DMS79 (cell line): Measurements from ENCODE around the gene RAG2.

Experiments
- DNase-seq: peaks from one replicate; lab custom pipeline; 2025; lab: John Stamatoyannopoulos, UW

Gene RAG2

DNA sequence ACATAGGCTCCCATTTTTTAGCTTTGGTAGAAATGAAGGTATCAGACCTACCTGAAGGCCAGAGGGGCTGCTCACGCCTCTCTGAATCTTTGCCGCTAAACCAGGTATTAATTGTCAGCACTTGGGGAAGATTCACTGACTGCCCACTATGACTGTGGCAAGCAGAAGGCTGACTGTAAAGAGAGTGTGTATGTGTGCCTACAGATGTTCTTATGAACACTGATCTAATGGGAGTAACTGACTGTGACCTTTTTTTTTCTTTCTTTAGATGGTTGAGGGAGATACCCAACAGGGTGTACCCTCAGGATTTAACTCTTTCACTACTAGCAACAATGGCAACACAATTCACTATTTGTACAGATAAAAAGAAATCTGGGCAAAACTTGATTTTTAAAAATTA lies at the start of gene RAG2:
Gene RAG2, minus strand, starts transcription at position 186 of the 400 bp plus-strand sequence. CDS start 4,068 bp downstream, outside the sequence.
- DNase-seq: no peak

DNA sequence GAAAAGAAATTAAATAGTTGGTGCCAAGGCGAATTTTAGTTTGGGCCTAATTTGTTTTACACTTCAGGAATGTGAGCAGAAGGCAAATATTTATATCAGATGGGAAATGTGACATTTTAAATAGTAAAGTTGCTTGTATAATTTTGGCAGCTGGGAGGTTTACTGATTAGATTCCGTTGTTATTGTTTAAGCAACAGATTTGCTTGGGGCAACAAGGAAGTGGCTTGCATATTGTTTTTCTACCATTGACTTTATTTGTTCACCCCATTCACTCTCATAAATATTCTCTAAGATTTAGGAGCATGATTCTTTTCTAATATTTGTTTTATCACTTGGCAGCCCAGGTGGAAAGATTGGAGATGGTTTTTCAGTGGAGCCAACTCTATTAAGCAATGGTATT lies 40.5 kb upstream of the RAG2 start:
- DNase-seq: no peak

DNA sequence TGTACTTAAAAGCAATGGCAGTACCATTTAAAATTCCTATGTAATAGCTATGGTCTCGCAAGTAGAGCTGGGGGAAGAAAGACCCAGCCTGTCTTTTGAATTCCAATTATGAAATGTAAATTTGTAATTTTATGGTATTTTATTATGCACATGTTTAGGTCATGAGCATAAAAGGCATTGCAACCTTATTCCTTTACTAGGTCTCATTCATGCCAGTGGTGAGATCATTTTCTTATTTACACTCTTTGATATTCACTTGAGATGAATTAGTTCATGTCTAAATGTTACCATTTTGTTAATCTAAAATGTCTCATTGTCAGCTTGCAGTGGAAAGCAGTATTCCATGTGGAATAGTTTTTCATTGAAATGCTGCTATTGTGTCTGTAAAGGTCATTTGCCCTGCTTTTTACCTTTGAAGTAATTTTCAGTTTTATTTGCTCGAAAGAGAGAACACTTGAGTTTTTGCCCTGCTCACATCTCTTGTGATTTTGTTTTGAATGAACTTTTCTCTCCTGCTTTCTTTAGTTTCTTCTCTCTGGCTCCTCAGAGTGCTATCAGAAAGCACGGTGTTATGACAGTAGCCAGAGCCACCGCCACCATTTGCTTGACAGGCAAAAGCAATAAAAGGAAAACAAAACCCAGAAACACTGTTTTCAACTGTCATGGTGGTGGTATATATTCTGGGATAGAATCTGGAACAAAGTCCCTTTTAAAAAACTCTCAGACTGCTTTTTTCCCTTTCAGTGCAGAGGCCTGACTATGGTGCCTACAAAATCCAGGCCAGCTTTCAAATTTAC lies 37.2 kb upstream of the RAG2 start:
- DNase-seq: no peak

DNA sequence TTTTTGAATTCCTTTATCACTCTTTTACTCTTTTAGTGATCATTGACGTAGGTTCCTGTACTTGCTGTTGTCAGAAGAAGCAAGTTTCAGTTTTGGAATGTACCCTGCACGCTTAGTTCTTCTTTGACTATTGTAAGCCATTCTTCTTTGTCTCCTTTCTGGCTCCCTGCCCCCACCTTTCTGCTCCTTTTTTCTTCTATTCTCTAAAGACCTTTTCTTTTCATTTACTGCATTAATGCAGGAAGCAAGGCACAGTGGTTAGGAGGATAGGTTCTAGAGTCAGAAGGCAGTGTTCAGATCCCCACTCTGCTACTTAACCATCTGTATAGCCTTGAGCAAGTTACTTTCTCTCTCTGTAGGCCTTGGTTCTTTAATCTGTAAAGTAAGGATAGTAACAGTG lies 33.7 kb upstream of the RAG2 start:
- no peak for DNase-seq

DNA sequence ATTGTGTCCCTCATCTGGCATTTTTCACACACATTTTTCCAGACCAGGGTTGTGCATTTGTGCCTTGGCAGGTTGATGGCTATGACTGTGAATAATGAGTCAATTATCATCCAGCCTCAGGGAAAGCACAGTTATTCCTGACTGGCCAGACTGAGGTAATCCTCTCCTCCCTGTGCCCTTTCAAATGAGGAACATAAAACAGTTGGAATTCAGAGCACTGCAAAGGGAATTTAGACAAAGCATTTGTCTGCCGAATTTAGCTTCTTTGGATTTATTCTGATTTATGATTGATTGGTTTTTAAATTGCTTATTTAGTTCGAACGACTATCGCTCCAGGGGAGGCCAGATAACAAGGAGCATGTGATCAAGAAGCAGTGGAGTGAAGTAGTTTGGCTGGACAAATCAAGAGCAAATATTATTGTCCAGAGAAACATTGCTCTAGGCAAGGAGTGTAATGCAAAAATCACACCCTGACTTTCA lies 30.8 kb upstream of the RAG2 start:
- no peak for DNase-seq

DNA sequence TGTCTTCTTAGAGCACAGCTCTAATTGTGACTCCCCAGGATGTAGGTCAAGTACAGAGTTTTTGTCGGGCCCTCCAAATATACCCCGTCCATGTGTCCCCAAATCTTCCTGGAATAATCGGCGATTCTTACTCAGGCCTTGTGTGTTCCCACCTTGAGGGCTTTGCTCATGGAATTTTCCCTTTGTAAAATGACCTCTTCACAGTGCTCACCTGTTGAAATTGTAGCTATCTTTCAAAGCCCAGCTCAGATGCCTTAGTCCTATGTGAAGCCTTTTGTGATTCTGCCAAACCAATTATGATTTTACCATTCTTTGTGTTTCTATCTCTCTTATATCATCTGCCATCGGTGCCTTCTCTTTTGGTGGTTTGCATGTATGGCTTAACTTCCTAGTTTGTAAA lies 30.1 kb upstream of the RAG2 start:
- DNase-seq: no peak

DNA sequence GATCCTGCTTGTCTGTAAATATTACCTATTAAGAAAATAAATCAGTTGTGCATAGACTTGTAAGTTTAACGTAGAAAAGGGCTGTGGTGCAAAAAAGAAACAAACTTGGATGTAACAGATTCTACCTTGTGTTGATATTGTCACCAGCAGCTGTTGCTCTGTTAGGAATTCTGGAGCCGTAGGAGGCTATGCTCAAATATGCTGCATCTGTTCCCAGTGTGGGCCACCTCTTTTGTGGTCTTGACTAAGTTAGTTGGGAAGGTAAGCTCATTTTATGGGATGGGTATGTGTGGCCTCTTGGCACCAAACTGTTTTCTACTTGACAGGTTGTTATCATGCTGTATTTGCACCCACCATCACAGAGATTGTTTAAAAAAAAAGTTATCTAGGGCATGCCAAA lies 29.4 kb upstream of the RAG2 start:
- DNase-seq: no peak

DNA sequence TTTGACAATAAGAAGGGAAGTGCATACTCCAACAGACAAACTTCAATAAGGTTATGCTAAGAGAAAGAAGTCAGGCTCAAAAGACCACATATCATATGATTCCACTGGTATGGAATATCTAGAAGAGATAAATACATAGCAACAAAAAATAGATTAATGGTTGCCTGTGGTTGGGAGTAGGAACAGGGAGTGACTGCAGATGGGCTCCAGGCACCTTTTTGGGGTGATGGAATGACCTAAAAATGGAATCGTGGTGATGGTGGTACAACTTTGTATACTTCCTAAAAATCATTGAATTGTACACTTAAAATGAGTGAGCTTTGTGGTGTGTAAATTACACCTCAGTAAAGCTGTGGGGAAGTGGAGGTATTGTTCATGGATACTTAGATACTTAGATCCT lies 29.0 kb upstream of the RAG2 start:
- no peak for DNase-seq

DNA sequence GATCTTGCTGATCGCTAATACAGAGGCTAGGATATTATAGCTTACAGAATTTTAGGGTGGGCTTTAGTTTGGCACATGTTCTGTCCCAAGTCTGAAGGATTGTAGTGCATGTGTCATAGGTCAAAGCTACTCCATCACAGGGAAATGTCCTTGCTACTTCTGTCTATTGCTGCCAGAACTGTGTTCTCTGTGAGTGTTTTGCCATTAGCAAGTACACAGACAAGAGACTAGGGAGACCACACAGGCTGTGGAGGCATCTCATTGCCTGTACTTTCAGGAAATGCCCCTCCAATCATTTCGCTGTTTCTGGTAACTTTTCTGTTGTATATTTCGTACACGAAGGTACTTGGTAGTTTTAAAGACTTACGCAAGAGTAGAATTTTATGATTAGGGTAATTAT lies 25.5 kb upstream of the RAG2 start:
- DNase-seq: no peak

DNA sequence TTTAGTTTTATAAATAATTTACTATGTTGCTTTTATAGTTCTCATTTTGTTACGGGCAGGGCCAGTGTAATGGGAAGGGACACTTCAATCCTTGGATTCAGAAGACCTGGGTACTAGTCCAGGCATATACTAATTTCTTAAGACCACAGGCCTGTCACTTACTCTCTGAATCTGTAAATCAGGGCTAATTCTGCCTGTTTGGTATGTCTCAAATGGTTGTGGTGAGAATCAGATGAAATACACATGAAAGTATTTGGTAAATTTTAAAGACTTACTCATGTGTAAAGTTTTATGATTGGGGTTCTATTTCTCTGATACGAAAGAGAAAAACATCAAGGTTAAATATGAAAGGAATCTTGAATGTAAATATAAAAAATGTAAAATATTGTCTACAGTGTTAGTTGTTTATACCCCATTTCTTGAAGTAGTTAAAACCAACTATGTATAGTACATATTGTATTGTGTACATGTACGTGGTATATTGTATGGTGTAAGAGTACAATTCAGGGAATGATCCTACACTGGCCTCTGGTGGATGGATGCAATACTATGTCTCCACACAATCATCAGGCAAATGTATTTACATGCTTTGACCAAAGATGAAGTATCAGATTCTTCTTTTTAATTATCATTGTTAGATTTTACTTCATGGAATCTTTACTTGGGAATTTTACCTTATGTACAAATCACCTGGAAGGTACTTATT lies 24.5 kb upstream of the RAG2 start:
- DNase-seq: no peak

DNA sequence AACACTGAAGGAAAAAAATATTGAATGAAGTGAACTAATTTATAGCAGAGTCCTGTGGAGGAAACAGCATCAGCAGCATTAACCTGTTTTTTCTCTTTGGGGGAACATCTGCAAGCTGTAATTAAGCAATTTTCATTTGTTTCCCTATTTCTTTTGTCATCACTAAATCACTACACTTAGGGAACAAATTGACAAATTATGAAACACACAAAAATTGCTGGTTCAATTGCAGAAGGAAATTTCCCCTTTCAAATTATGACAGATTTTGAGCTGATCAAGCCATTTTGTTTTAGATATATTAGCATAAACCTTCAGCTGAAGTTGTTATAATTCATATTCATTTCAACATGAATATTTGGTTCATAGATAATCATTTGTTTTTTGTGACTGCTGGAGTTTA lies 22.2 kb upstream of the RAG2 start:
- no peak for DNase-seq

DNA sequence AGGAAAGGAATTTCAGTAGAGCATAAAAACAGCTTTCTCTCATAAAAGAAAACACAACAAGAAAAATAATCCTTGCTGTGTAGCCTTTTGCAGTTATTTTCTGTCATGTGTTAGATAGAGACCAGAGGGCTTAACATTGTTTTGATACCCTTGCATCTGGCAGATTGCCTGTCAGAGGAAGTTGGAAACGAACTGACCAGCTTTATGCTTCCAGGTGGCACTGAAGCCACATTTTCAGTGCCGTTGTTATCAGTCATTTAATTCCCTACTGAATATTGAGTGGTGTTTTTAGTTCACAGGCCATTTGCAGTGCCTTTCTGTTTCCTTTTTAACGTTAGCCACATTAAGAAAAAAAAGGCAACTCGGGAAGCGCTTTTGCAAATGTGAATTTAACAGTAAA lies 21.5 kb upstream of the RAG2 start:
- DNase-seq: no peak

DNA sequence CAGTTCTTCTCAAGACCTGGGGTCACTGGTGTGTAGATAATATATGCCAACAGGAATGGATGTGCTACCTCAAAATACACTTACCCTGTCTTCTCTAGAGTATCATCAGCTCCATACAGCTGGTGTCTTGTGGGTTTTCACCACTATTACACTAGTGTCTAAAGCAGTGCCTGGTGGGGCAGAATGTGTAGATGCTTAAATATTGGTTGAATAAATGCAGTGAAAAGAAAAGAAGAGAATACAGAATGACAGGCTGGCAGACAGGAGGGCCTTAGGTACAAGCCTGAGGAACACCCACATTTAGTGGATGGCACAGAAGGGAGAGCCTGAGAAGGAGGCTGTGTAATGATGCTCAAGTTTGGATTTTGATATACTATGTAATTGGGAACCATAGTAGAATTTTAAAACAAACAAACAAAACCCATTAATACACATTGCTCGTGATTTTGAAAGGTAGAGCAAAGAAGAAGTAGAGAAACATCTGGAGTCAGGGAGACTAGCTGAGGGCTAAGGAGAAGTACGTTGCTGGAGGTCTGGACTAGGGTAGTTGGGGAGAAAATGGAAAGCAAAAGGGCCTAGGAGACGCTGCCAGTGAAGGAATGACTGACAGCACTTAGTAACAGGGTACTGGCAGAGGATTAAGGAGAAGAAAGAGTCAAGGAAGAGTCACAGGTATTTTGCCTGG lies 20.5 kb upstream of the RAG2 start:
- no peak for DNase-seq

DNA sequence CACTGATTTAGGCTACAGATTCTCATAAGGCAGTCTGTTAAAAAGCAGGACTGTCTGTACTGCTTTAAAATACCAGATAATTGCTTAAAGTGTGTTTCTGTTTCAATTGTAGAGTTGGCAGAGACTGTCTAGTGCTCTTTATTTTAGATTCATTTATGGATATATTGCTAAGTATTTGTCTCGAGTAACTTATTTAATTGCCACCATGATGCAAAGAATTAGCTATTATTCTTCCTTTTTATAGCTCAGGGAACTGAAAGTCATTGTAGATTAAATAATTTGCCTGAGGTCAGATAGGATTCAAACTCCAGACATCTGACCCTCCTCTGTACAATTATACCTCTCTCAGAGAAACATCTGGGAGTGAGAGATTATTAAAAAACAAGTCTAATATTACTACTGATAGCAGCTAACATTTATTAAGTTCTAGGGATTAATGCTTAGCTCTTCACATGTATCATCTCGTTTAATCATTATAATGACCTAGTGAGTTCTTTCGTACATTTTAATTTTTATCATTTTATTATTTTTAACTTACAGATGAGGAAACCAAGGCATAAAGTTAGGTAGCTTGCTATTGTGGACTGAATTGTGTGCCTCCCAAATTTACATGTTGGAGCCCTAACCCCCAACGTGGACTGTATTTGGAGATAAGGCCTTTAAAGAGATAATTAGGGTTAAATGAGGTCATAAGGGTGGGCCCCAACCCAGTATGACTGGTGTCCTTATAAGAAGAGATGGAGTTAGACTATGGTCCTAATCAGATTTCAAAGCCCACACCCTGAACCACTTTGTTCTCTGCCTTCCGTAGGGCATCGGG lies 19.7 kb upstream of the RAG2 start:
- DNase-seq: no peak

DNA sequence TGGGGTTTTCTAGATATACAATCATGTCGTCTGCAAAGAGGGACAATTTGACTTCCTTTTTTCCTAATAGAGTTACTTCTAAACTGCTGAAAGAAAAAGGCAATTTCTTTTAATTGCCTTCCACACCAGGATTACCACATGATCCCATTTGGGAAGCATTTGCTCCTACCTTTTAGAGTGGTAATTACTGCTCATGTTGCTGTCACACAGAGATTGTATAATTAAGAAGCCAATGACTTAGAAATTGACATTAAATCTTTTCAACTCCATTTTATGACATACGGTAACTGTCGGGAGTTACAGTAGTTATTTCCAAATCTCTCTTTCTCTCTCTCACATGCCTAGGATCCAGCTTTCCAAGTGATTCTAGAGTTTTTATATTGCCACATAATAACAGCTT lies 17.8 kb upstream of the RAG2 start:
- no peak for DNase-seq

DNA sequence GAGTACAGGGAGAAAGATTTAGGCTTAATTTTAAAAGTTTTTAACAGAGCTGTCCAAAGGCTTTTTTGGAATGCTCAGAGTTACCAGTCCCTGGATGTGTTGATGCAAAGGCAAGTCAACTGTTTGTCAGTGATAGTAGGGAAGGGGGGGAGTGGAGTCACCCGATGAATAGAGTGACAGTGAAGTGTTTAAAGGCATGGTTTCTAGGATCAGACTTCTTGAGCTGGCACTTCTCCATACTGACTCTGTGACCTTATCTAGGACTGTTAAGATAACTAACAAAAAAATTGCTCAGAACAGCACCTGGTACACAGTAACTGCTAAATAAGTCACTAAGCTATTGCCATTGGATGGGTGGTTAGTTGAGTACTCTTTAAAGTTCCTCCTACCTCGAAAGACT lies 11.3 kb upstream of the RAG2 start:
- DNase-seq: no peak

DNA sequence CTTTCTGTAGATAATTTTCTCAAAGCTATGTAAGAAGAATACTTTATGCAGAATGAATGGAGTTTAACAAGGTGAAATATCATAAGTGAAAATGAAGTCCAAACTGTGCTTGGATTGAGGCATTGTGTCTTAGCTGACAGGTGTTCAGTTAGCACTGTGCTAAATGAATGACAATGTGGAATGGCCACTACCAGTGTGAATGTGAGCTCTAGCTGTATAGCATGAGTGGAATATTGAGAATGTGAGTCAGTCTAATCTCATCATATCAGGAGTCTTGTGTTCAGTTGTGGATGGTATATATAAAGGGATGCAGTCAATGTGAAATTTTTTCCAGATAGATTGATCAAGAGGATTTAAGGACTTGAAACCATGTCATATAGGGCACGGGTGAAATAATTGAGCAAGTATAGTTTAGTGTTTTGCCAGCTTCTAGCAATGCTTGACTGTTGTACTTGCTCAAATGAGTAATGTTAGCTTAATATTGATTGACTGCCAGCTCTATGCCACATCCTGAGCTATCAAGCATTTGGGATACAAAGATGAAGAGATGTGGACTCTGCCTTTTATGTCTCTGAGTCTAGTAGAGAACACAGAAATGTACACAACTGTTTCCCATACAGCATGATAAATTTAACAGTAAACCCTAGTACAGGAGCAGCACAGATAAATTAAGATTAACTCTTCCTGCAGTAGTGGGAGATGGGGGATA lies 10.6 kb upstream of the RAG2 start:
- no peak for DNase-seq

DNA sequence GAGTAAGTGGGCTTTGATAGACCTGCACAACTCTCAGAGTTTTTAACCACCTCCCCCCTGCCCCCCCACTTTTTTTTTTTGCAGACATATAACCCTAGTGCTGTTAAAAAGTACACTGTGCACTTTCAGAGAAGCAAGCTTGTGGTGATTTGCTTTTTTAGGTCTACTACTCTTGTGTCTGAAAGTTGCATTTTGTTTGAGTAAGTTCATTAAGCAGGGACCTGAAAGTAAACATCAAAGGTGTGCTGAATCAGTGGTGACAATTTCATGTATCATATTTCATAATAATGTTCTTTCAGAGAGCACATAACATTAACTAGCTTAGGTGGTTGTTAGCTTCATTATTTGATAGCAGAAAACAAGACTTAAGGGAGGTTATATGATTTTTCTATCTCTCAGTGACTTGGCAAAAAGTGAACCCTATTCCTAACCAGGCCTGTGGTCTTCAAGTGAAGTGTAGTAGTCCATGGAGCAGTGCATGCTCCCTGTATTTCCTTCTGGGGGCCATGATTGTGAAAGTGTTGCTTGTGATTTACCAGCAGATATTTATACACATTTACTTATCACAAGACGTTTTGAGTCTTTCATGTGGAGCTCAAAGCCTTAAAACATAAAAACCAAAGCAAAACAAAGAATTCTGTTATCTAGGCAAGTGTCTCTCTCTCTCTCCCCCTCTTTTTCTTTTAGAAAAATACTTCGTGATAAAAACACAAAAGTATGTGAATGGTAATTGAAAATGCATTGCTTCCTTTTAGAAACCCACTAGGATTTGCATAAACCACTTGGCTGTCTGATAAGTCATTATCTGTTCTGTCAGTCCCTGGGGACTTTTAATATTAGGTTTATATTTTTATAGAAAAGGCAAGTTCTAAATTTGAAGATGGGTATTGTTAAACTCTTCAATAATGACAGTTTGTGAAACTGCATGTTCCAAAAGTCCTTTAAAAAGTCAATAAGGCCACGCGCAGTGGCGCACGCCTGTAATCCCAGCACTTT lies 7.5 kb upstream of the RAG2 start:
- no peak for DNase-seq

DNA sequence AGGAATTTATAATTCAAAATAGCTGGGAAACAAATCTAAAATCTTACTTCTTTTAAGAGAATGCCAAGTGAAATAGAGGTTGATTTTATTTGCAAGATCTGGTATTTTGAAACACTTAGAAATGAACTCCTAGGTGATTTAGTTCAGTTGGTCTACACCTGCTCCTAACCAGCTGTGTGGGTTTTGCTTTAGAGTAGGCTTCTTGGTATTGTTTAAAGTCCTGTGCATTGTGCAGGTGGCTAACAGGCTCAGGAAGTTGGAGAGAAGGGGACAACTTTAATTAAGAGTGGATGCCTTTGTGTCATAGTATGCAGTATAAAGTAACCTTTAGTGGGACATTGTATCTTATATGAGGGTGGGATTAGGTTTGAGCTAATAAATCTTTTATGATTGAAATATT lies 4.1 kb upstream of the RAG2 start:
- no peak for DNase-seq

DNA sequence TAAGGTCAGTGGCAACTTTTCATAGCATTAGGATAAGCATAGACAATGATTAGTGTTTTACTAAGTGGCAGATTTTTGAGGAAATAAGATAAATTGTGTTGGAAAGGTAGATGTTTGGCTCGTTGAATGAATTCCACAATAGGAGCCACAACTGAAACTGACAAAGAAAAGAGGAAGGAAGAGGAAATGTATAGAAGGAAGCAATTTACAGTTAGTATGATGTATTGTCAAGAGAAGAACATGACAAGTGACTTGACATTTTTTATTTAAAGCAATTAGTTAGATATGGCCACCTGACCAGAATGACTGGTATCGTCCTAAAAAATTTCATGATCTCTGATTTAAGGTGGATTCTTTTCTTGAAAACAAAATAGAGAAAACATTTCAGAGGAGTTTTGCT lies 3.1 kb upstream of the RAG2 start:
- no peak for DNase-seq
